HepG2 (cell line): ENCODE data around the gene PIEZO2. TPM values are rescaled to one million over a fixed set of nuclear protein-coding genes. Genes with fewer than 3 reads are reported as not detected.

Experiments used
- ATM ChIP-seq: fragments of 450-650 bp; IDR thresholded peaks from 2 replicates; pipeline ENCODE4 v1.7.1; 2017; ENCODE audit warnings: mild to moderate bottlenecking, borderline replicate concordance
- ESRRA ChIP-seq: sonication (generic); formaldehyde crosslinking; IDR thresholded peaks from 2 replicates; pipeline ENCODE4 v1.5.1; 2020; ENCODE audit warnings: mild to moderate bottlenecking, low read depth, missing genetic modification reagents
- HDAC6 ChIP-seq: fragments of 200-600 bp; sonication (generic); IDR thresholded peaks from 2 replicates; pipeline ENCODE4 v1.7.0; 2017; ENCODE audit warnings: mild to moderate bottlenecking, antibody characterized with exemption, low read length, low read depth
- HINFP ChIP-seq: sonication (generic); formaldehyde crosslinking; IDR thresholded peaks from 2 replicates; pipeline ENCODE4 v1.4.0; 2020; ENCODE audit warnings: low read depth, mild to moderate bottlenecking, missing genetic modification reagents
- HOMEZ ChIP-seq: IDR thresholded peaks from 2 replicates; pipeline ENCODE4 v1.6.1; 2016; ENCODE audit warnings: low read depth
- MATR3 ChIP-seq: sonication (generic); formaldehyde crosslinking; IDR thresholded peaks from 2 replicates; pipeline ENCODE4 v1.4.0; 2020; ENCODE audit warnings: missing genetic modification reagents
- MAZ ChIP-seq, 2 experiments: sonication (generic) in 1 of 2; formaldehyde crosslinking in 1 of 2; IDR thresholded peaks; 2 replicates each; pipeline versions ENCODE4 v1.5.0 to v1.6.1; 2012 to 2020; ENCODE audit warnings: low read depth in 2 of 2, mild to moderate bottlenecking in 2 of 2, borderline replicate concordance in 1 of 2, improper control_type of control experiment in 1 of 2, low read length in 1 of 2, missing genetic modification reagents in 1 of 2, moderate library complexity in 1 of 2
- MBNL3 ChIP-seq: fragments of 250-450 bp; sonication (Bioruptor Pico); conservative IDR thresholded peaks from 2 replicates; pipeline ENCODE4 v1.8.0; 2022; ENCODE audit warnings: mild to moderate bottlenecking, inconsistent platforms
- NCOR1 ChIP-seq: fragments of 200-600 bp; sonication (generic); IDR thresholded peaks from 2 replicates; pipeline ENCODE4 v1.7.0; 2017; ENCODE audit warnings: antibody characterized with exemption, low read length, borderline replicate concordance
- NFKB2 ChIP-seq: sonication (generic); formaldehyde crosslinking; IDR thresholded peaks from 2 replicates; pipeline ENCODE4 v1.4.0; 2020; ENCODE audit warnings: missing genetic modification reagents, borderline replicate concordance
- RBAK ChIP-seq: sonication (generic); formaldehyde crosslinking; IDR thresholded peaks from 2 replicates; pipeline ENCODE4 v1.5.1; 2020; ENCODE audit warnings: mild to moderate bottlenecking, missing genetic modification reagents
- RFXAP ChIP-seq: sonication (generic); formaldehyde crosslinking; IDR thresholded peaks from 2 replicates; pipeline ENCODE4 v1.4.0; 2020; ENCODE audit warnings: missing genetic modification reagents, borderline replicate concordance
- XBP1 ChIP-seq: sonication (generic); formaldehyde crosslinking; IDR thresholded peaks from 2 replicates; pipeline ENCODE4 v1.5.0; 2020; ENCODE audit warnings: missing genetic modification reagents
- YEATS4 ChIP-seq: sonication (generic); formaldehyde crosslinking; IDR thresholded peaks from 2 replicates; pipeline ENCODE4 v1.4.0; 2020; ENCODE audit warnings: missing genetic modification reagents, borderline replicate concordance
- ZFP90 ChIP-seq: sonication (generic); formaldehyde crosslinking; IDR thresholded peaks from 2 replicates; pipeline ENCODE4 v1.8.0; 2022; ENCODE audit warnings: missing genetic modification reagents, mild to moderate bottlenecking, inconsistent platforms, borderline replicate concordance
- ZNF136 ChIP-seq: sonication (generic); formaldehyde crosslinking; IDR thresholded peaks from 2 replicates; pipeline ENCODE4 v1.8.1; 2022; ENCODE audit warnings: low read depth, mild to moderate bottlenecking, moderate library complexity, missing genetic modification reagents
- ZNF143 ChIP-seq: sonication (generic); formaldehyde crosslinking; IDR thresholded peaks from 2 replicates; pipeline ENCODE4 v1.4.0; 2020; ENCODE audit warnings: missing genetic modification reagents
- ZNF20 ChIP-seq: sonication (generic); formaldehyde crosslinking; IDR thresholded peaks from 2 replicates; pipeline ENCODE4 v1.4.0; 2020; ENCODE audit warnings: mild to moderate bottlenecking, moderate library complexity, missing genetic modification reagents
- ZNF34 ChIP-seq: sonication (generic); formaldehyde crosslinking; IDR thresholded peaks from 2 replicates; pipeline ENCODE4 v1.4.0; 2020; ENCODE audit warnings: mild to moderate bottlenecking, missing genetic modification reagents, borderline replicate concordance
- ZNF503 ChIP-seq: sonication (generic); formaldehyde crosslinking; IDR thresholded peaks from 2 replicates; pipeline ENCODE4 v1.4.0; 2020; ENCODE audit warnings: missing genetic modification reagents
- ZXDC ChIP-seq: sonication (generic); formaldehyde crosslinking; IDR thresholded peaks from 2 replicates; pipeline ENCODE4 v1.5.0; 2020; ENCODE audit warnings: mild to moderate bottlenecking, missing genetic modification reagents
- polyA plus RNA-seq, 8 experiments: library from polyadenylated mRNA; depleted of rRNA in 3 of 8; stranded (reverse) in 7 of 8; unstranded in 1 of 8; fragments of >200 nt; fragmentation: Illumina TruSeq in 4 of 8; extraction: Trizol in 4 of 8; gene quantifications; 2 replicates each; pipeline versions ENCODE4 v1.2.1 to v1.2.3, GENCODE V29; 2011 to 2016; ENCODE audit warnings: low read depth in 4 of 8, missing spikeins in 1 of 8, mixed read lengths in 1 of 8; ENCODE audit not compliant: insufficient read depth in 1 of 8
- total RNA-seq, 5 experiments: library from RNA; depleted of rRNA; stranded (reverse); fragments of >200 nt; fragmentation: Illumina TruSeq; extraction: Trizol; gene quantifications; 2 replicates each; pipeline ENCODE4 v1.2.3, GENCODE V29; 2016; ENCODE audit warnings: low read depth in 1 of 5

The PIEZO2 gene
- total and polyA plus RNA-seq, 2 of the 13 experiments (the other 11 are each of a cell fraction or from before 2014, with no cell fraction given), result 15.2 to 27.2 TPM

- TF ChIP-seq ZFP90 (CRISPR knock-in tag) (no peak), RFXAP (CRISPR knock-in tag) (peak; percentile 85; the same call in 1 of the 2 replicates), XBP1 (CRISPR knock-in tag) (no peak), NCOR1 (no peak), ESRRA (CRISPR knock-in tag) (0 out of 2 replicates have a peak, but pooled peaks have one; percentile 49), ZNF503 (CRISPR knock-in tag) (peak; percentile 78), ZXDC (no peak), HOMEZ (no peak), MATR3 (no peak), RBAK (CRISPR knock-in tag) (no peak), ZNF20 (CRISPR knock-in tag) (no peak), ZNF143 (CRISPR knock-in tag) (0 out of 2 replicates have a peak, but pooled peaks have one; percentile 41), MBNL3 (CRISPR knock-in tag) (no peak), YEATS4 (CRISPR knock-in tag) (0 out of 2 replicates have a peak, but pooled peaks have one; percentile 34), HDAC6 (no peak), ZNF34 (CRISPR knock-in tag) (no peak), MAZ (IDR thresholded peaks at IDR 0.05; ENCODE audit: borderline replicate concordance, low read depth, low read length) (no peak), MAZ (CRISPR knock-in tag; IDR thresholded peaks at IDR 0.05; ENCODE audit: low read depth) (0 out of 2 replicates have a peak, but pooled peaks have one; percentile 27), HINFP (CRISPR knock-in tag) (no peak), NFKB2 (CRISPR knock-in tag) (peak; percentile 97), ATM (no peak), ZNF136 (CRISPR knock-in tag) (no peak)
Observed at GRCh38 chr18:11149441-11150270, at the start of gene PIEZO2 (continued).
